ENCODE results near the gene TKTL2.

Gene TKTL2

GRCh38 chr4:163440040-163440439, 33.5 kb downstream of the TKTL2 start:
- DNase-seq, result no peak

All from SHP77 treated with DMSO at 0.1 percent for 48 hours (cell line).